SU-DHL-6 (cell line): ENCODE results near the gene STAT5A.
"Not testable (repeated sequence)": the region's sequence is repeated elsewhere in the genome, so short reads cannot be mapped to it uniquely, and the experiment has no call there.

Experiments
- H2AFZ ChIP-seq: fragments of 200-600 bp; sonication (generic); 2 replicates; pipeline ENCODE4 v1.6.1; 2014; ENCODE audit warnings: low read depth, mild to moderate bottlenecking, moderate library complexity, mixed read lengths, antibody characterized with exemption, low read length; ENCODE audit not compliant: severe bottlenecking
- H3F3A ChIP-seq: fragments of 200-600 bp; shearing (Covaris generic); 2 replicates; pipeline ENCODE4 v1.6.0; 2016; ENCODE audit warnings: antibody characterized with exemption, mild to moderate bottlenecking; ENCODE audit not compliant: insufficient read depth
- H3K27ac ChIP-seq: fragments of 200-600 bp; sonication (generic); 2 replicates; pipeline ENCODE4 v1.5.1; 2016; ENCODE audit warnings: low read depth, mild to moderate bottlenecking, low read length, moderate library complexity, mixed read lengths
- H3K27me3 ChIP-seq: fragments of 200-600 bp; sonication (generic), shearing (Covaris generic); 2 replicates; pipeline ENCODE4 v1.6.0; 2014; ENCODE audit warnings: mild to moderate bottlenecking, low read length
- H3K36me3 ChIP-seq: fragments of 200-600 bp; sonication (generic); 2 replicates; pipeline ENCODE4 v1.6.1; 2014; ENCODE audit warnings: mild to moderate bottlenecking, low read length, mixed read lengths
- H3K4me2 ChIP-seq: fragments of 300-600, 200-600 bp; shearing (Covaris generic), sonication (generic); 2 replicates; pipeline ENCODE4 v1.6.0; 2014; ENCODE audit warnings: low read length, low read depth, mild to moderate bottlenecking; ENCODE audit not compliant: poor library complexity, severe bottlenecking
- H3K4me3 ChIP-seq: fragments of 200-600 bp; sonication (generic); 2 replicates; pipeline ENCODE4 v1.5.1; 2014; ENCODE audit warnings: antibody characterized with exemption, low read length, mild to moderate bottlenecking, mixed read lengths; ENCODE audit not compliant: insufficient read depth, poor library complexity, severe bottlenecking
- H3K79me2 ChIP-seq: fragments of 200-600 bp; sonication (generic); 2 replicates; pipeline ENCODE4 v1.6.1; 2014; ENCODE audit warnings: mild to moderate bottlenecking, low read length, moderate library complexity; ENCODE audit not compliant: insufficient read depth
- H3K9ac ChIP-seq: fragments of 200-600 bp; sonication (generic); 2 replicates; pipeline ENCODE4 v1.7.0; 2014; ENCODE audit warnings: mild to moderate bottlenecking, low read length
- H3K9me2 ChIP-seq: fragments of 200-600 bp; sonication (generic); replicated peaks from 2 replicates; pipeline ENCODE4 v1.6.1; 2014; ENCODE audit warnings: low read length; ENCODE audit not compliant: insufficient read depth
- H3K9me3 ChIP-seq: fragments of 200-600 bp; sonication (generic); 2 replicates; pipeline ENCODE4 v1.6.1; 2014; ENCODE audit warnings: low read length, mixed read lengths; ENCODE audit not compliant: insufficient read depth
- H4K20me1 ChIP-seq: fragments of 200-600 bp; sonication (generic); 2 replicates; pipeline ENCODE4 v1.6.1; 2014; ENCODE audit warnings: low read depth, mild to moderate bottlenecking, antibody characterized with exemption, low read length, moderate library complexity, mixed read lengths
- EZH2phosphoT487 ChIP-seq: fragments of 200-600 bp; sonication (generic), shearing (Covaris generic); conservative IDR thresholded peaks from 2 replicates; pipeline ENCODE4 v1.6.1; 2018; ENCODE audit warnings: mild to moderate bottlenecking, antibody characterized with exemption, low read length, moderate library complexity, mixed read lengths
- TF ChIP-seq, protein P1 (sequence below): fragments of 200-600 bp; sonication (generic); IDR thresholded peaks from one replicate; pipeline ENCODE4 v1.5.1; 2017; ENCODE audit warnings: antibody characterized with exemption, mild to moderate bottlenecking, low read length, moderate library complexity; ENCODE audit not compliant: insufficient read depth, poor library complexity, severe bottlenecking

STAT5A gene

DNA sequence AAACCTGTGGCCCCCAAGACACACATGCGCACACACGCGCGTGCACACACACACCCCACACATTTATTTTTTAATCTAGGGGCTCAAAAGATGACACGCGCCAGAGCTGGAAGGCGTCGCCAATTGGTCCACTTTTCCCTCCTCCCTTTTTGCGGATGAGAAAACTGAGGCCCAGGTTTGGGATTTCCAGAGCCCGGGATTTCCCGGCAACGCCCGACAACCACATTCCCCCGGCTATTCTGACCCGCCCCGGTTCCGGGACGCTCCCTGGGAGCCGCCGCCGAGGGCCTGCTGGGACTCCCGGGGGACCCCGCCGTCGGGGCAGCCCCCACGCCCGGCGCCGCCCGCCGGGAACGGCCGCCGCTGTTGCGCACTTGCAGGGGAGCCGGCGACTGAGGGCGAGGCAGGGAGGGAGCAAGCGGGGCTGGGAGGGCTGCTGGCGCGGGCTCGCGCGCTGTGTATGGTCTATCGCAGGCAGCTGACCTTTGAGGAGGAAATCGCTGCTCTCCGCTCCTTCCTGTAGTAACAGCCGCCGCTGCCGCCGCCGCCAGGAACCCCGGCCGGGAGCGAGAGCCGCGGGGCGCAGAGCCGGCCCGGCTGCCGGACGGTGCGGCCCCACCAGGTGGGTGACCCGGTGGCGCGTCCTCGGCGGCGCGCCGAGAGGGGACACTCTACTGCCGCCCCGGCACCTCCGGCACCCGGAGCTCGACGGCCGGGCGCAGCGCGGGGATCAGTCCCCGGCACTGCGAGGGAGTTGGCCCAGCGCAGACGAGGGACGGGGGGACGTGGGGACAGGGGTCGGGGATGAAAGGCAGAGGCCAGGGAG, at the start of gene STAT5A:
Gene STAT5A (plus strand): TSS at position 522 of the 826 bp plus-strand sequence. CDS start 914 bp downstream, outside the sequence.
- H3K9ac ChIP-seq, result peak within 1 kb of the TSS; percentile 26; the same call in 1 of the 2 replicates
- no peaks in the 10 kb centered on the region for H3K9me3 ChIP-seq
- peak within 1 kb of the TSS; percentile 37 for H3K4me2 ChIP-seq
- no peaks in the 10 kb centered on the region for H3K79me2 ChIP-seq
- H3F3A ChIP-seq, result no peaks in the 10 kb centered on the region
- no peaks in the 10 kb centered on the region for H3K36me3 ChIP-seq
- no peak within 1 kb of the TSS for H3K4me3 ChIP-seq
- no peaks in the 10 kb centered on the region for H3K9me2 ChIP-seq
- H4K20me1 ChIP-seq, result no peaks in the 10 kb centered on the region
- TF ChIP-seq, protein P1, sequence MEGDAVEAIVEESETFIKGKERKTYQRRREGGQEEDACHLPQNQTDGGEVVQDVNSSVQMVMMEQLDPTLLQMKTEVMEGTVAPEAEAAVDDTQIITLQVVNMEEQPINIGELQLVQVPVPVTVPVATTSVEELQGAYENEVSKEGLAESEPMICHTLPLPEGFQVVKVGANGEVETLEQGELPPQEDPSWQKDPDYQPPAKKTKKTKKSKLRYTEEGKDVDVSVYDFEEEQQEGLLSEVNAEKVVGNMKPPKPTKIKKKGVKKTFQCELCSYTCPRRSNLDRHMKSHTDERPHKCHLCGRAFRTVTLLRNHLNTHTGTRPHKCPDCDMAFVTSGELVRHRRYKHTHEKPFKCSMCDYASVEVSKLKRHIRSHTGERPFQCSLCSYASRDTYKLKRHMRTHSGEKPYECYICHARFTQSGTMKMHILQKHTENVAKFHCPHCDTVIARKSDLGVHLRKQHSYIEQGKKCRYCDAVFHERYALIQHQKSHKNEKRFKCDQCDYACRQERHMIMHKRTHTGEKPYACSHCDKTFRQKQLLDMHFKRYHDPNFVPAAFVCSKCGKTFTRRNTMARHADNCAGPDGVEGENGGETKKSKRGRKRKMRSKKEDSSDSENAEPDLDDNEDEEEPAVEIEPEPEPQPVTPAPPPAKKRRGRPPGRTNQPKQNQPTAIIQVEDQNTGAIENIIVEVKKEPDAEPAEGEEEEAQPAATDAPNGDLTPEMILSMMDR, result no peak
- TF ChIP-seq EZH2phosphoT487, result no peak
- H3K27me3 ChIP-seq, result no peaks in the 10 kb centered on the region
- no peak within 1 kb of the TSS for H3K27ac ChIP-seq
- peak within 1 kb of the TSS; percentile 48 for H2AFZ ChIP-seq

DNA sequence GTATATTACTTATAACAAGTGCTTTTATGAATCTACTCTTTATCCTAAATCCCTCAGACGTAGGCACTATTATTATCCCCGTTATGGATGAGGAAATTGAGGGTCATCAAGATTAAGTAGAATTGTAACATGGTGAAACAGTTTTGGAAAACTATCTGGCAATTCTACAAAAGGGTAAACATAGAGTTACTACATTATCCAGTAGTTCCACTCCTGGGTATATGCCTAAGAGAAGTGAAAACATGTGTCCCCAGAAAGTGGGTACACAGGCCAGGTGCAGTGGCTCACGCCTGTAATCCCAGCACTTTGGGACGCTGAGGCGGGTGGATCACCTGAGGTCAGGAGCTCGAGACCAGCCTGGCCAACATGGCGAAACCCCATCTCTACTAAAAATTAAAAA, 48.7 kb upstream of the STAT5A start:
- H4K20me1 ChIP-seq, H3K79me2 ChIP-seq: not testable (repeated sequence)

DNA sequence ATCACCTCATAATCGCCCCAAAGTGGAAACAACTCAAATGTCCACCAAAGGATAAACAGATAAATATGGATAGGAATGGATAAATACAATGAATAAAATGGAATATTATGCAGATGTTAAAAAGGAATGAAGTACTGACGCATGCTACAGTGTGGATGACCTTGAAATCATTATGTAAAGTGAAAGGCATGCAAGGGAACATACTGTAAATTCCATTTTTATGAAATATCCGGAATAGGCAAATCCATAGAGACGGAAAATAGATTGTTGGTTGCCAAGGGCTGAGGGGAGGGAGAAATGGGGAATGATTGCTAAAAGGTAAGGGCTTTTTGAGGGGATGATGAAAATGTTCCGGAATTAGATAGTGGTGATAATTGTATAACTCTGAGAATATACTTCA, 48.1 kb upstream of the STAT5A start:
- no peaks in the 10 kb centered on the region for H4K20me1 ChIP-seq
- no peak overlapping the region for H3K4me3 ChIP-seq
- no peak overlapping the region for H3K27ac ChIP-seq
- no peaks in the 10 kb centered on the region for H3K9me2 ChIP-seq
- H3K27me3 ChIP-seq, result no peaks in the 10 kb centered on the region
- no peak overlapping the region for H2AFZ ChIP-seq
- TF ChIP-seq, protein P1, result no peak
- TF ChIP-seq EZH2phosphoT487, result no peak
- H3K4me2 ChIP-seq, result no peak overlapping the region
- no peak overlapping the region for H3K9ac ChIP-seq
- H3K79me2 ChIP-seq, result no peaks in the 10 kb centered on the region
- H3K36me3 ChIP-seq, result no peaks in the 10 kb centered on the region
- H3K9me3 ChIP-seq, result no peaks in the 10 kb centered on the region
- no peaks in the 10 kb centered on the region for H3F3A ChIP-seq

More for the DNA sequence above, 48.7 kb upstream of the STAT5A start:
- H3K27ac ChIP-seq, H3K9ac ChIP-seq, H2AFZ ChIP-seq, H3K9me2 ChIP-seq, H3K4me3 ChIP-seq, H3K36me3 ChIP-seq, H3F3A ChIP-seq, H3K9me3 ChIP-seq, H3K27me3 ChIP-seq, H3K4me2 ChIP-seq: not testable (repeated sequence)

DNA sequence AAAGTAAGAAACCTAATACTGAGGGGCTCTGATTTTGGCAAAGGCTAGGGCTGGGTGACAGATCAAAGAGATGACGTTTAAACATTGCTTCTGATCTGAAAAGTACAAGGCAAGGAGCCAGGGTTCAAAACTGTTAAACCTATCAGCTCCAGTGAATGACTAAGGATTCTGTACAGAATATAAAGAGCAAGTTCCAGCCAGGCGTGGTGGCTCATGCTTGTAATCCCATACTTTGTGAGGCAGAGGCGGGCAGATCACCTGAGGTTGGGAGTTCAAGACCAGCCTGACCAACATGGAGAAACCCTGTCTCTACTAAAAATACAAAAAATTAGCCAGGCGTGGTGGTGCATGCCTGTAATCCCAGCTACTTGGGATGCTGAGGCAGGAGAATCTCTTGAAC, 47.4 kb upstream of the STAT5A start:
- H3K27ac ChIP-seq, H2AFZ ChIP-seq, H4K20me1 ChIP-seq, H3F3A ChIP-seq, H3K9me2 ChIP-seq, H3K36me3 ChIP-seq, H3K9me3 ChIP-seq, H3K4me2 ChIP-seq, H3K4me3 ChIP-seq, H3K79me2 ChIP-seq, H3K9ac ChIP-seq, H3K27me3 ChIP-seq: not testable (repeated sequence)
